Activated CD8-positive, alpha-beta T cell treated with anti-CD3 and anti-CD28 coated beads, Interleukin-2, amount 10 ng/mL, durations not matched to agents 7 days and 5 days (primary cell): Measurements from ENCODE around the gene WAS. TPM values are rescaled to one million over a fixed set of nuclear protein-coding genes. Genes with fewer than 3 reads are reported as not detected.
"Not testable (repeated sequence)": the region's sequence is repeated elsewhere in the genome, so short reads cannot be mapped to it uniquely, and the experiment has no call there.

Experiments used
- ATAC-seq: fragments of 150-1000 bp; cut with Tn5 transposase; one replicate; pipeline ENCODE4 v1.10.0; 2021; ENCODE audit warnings: moderate library complexity
- CTCF ChIA-PET: fragments of 350-600 bp; sonication (Branson Sonifier 250); formaldehyde crosslinking; loops from one replicate; lab custom pipeline; 2021; ENCODE audit warnings: antibody characterized with exemption; lab: Charles Lee
- POLR2A ChIA-PET: fragments of 350-600 bp; sonication (Branson Sonifier 250); formaldehyde crosslinking; loops from one replicate; lab custom pipeline; 2021; ENCODE audit warnings: antibody characterized with exemption; lab: Charles Lee
- DNase-seq: peaks from one replicate; pipeline ENCODE4 v3.0.0-alpha.2; 2020
- H3K27ac Mint-ChIP-seq: one replicate; pipeline ENCODE4 v1.8.0; 2021; ENCODE audit warnings: mild to moderate bottlenecking, mixed read lengths
- H3K27me3 Mint-ChIP-seq: one replicate; pipeline ENCODE4 v1.8.0; 2021; ENCODE audit warnings: low read depth, mixed read lengths
- H3K36me3 Mint-ChIP-seq: one replicate; pipeline ENCODE4 v1.8.0; 2021; ENCODE audit warnings: low read depth, mixed read lengths
- H3K4me1 Mint-ChIP-seq: one replicate; pipeline ENCODE4 v1.8.0; 2021; ENCODE audit warnings: low read depth, mixed read lengths
- H3K4me3 Mint-ChIP-seq: one replicate; pipeline ENCODE4 v1.8.0; 2021; ENCODE audit warnings: mild to moderate bottlenecking, mixed read lengths
- H3K9me3 Mint-ChIP-seq: one replicate; pipeline ENCODE4 v1.8.0; 2022; ENCODE audit warnings: mixed read lengths; ENCODE audit not compliant: insufficient read depth
- total RNA-seq, 2 experiments: library from RNA; stranded (reverse); gene quantifications; one replicate each; pipeline ENCODE4 v1.2.3, GENCODE V29; 2021

WAS gene
- total RNA-seq, 2 experiments from 2014 or later, result 134 to 164 TPM

GRCh38 chrX:48685416-48685815, 1.8 kb downstream of the WAS start:
- Mint-ChIP-seq H3K4me1 (peaks cover 55% of the 10 kb centered on the region), H3K36me3 (peaks cover 56% of the 10 kb centered on the region), H3K27ac (no peak overlapping the region), H3K9me3 (no peaks in the 10 kb centered on the region), H3K27me3 (no peaks in the 10 kb centered on the region), H3K4me3 (peak overlapping the region; percentile 91)
- DNase-seq, result no peak
- POLR2A ChIA-PET, result interaction anchor here (3.9 kb wide), 1 partner anchor 10 kb away, joined by 22 read pairs; the partner anchor contains the start of gene SUV39H1
- CTCF ChIA-PET, result no interaction called here
- ATAC-seq, result no peak

- H3K36me3 Mint-ChIP-seq, result peaks cover 65% of the 10 kb centered on the region
- POLR2A ChIA-PET, result interaction anchor here (0.9 kb wide), 1 partner anchor 74 kb away, joined by 3 read pairs; no protein-coding TSS in a partner anchor
- no peak for DNase-seq
- CTCF ChIA-PET, result no interaction called here
- H3K4me3 Mint-ChIP-seq, result no peak overlapping the region
- no peak overlapping the region for H3K27ac Mint-ChIP-seq
- no peaks in the 10 kb centered on the region for H3K27me3 Mint-ChIP-seq
- no peak for ATAC-seq
- H3K4me1 Mint-ChIP-seq, result peaks cover 36% of the 10 kb centered on the region
- H3K9me3 Mint-ChIP-seq, result no peaks in the 10 kb centered on the region
These were observed 5.0 kb downstream of the WAS start for GRCh38 chrX:48688531-48689150.

GRCh38 chrX:48689208-48689920, 5.8 kb downstream of the WAS start:
- no peaks in the 10 kb centered on the region for H3K27me3 Mint-ChIP-seq
- H3K27ac Mint-ChIP-seq, result no peak overlapping the region
- no peaks in the 10 kb centered on the region for H3K9me3 Mint-ChIP-seq
- ChIA-PET CTCF (no interaction called here), POLR2A (interaction anchor here (0.6 to 0.9 kb wide), 3 partner anchors 75 to 160 kb away, joined by 3 to 4 read pairs (median 3); no protein-coding TSS in a partner anchor)
- H3K36me3 Mint-ChIP-seq, result peaks cover 58% of the 10 kb centered on the region
- no peak overlapping the region for H3K4me3 Mint-ChIP-seq
- DNase-seq (no peak), ATAC-seq (no peak)
- peaks cover 33% of the 10 kb centered on the region for H3K4me1 Mint-ChIP-seq

- H3K27ac Mint-ChIP-seq, H3K27me3 Mint-ChIP-seq, DNase-seq, CTCF ChIA-PET, H3K4me3 Mint-ChIP-seq, H3K9me3 Mint-ChIP-seq, ATAC-seq, POLR2A ChIA-PET: not testable (repeated sequence)
- Mint-ChIP-seq H3K4me1 (peaks cover 26% of the 10 kb centered on the region), H3K36me3 (peaks cover 34% of the 10 kb centered on the region)
These were observed 8.1 kb downstream of the WAS start for GRCh38 chrX:48691746-48692145.

- ChIA-PET CTCF (no interaction called here), POLR2A (interaction anchor here (1.2 to 2.8 kb wide), 4 partner anchors 11 to 106 kb away, joined by 4 to 22 read pairs (median 6); partner anchors contain the start of genes HDAC6 and WAS)
- no peaks in the 10 kb centered on the region for H3K9me3 Mint-ChIP-seq
- H3K27ac Mint-ChIP-seq, result peak overlapping the region; percentile 97
- peak overlapping the region; percentile 83 for H3K4me3 Mint-ChIP-seq
- no peak for ATAC-seq
- H3K4me1 Mint-ChIP-seq, result peaks cover 34% of the 10 kb centered on the region
- H3K27me3 Mint-ChIP-seq, result no peaks in the 10 kb centered on the region
- peaks cover 29% of the 10 kb centered on the region for H3K36me3 Mint-ChIP-seq
- DNase-seq, result no peak
These were observed 11.4 kb downstream of the WAS start for GRCh38 chrX:48694776-48695533.

- no peak for ATAC-seq
- ChIA-PET CTCF (interaction anchor here (0.8 kb wide), 1 partner anchor 12 kb away, joined by 3 read pairs; the partner anchor contains the start of gene WAS), POLR2A (interaction anchor here (1.2 to 2.8 kb wide), 7 partner anchors 11 to 244 kb away, joined by 3 to 22 read pairs (median 6); partner anchors contain the start of genes HDAC6 and WAS)
- H3K4me1 Mint-ChIP-seq, result peaks cover 37% of the 10 kb centered on the region
- no peaks in the 10 kb centered on the region for H3K9me3 Mint-ChIP-seq
- DNase-seq, result no peak
- peak overlapping the region; percentile 97 for H3K27ac Mint-ChIP-seq
- H3K27me3 Mint-ChIP-seq, result no peaks in the 10 kb centered on the region
- peak overlapping the region; percentile 83 for H3K4me3 Mint-ChIP-seq
- H3K36me3 Mint-ChIP-seq, result peaks cover 29% of the 10 kb centered on the region
These were observed 11.9 kb downstream of the WAS start for GRCh38 chrX:48695534-48695896.

GRCh38 chrX:48695925-48696300, 12.3 kb downstream of the WAS start:
- peaks cover 41% of the 10 kb centered on the region for H3K4me1 Mint-ChIP-seq
- no peaks in the 10 kb centered on the region for H3K27me3 Mint-ChIP-seq
- H3K4me3 Mint-ChIP-seq, result peak overlapping the region; percentile 83
- POLR2A ChIA-PET, result interaction anchor here (0.6 to 2.8 kb wide), 10 partner anchors 12 to 244 kb away, joined by 3 to 22 read pairs (median 4); partner anchors contain the start of genes HDAC6 and WAS
- no peaks in the 10 kb centered on the region for H3K9me3 Mint-ChIP-seq
- DNase-seq, result no peak
- CTCF ChIA-PET, result interaction anchor here (0.8 kb wide), 1 partner anchor 12 kb away, joined by 3 read pairs; the partner anchor contains the start of gene WAS
- peaks cover 31% of the 10 kb centered on the region for H3K36me3 Mint-ChIP-seq
- H3K27ac Mint-ChIP-seq, result peak overlapping the region; percentile 97
- ATAC-seq, result no peak

GRCh38 chrX:48696301-48696908, 12.8 kb downstream of the WAS start, which contains the start of gene SUV39H1:
SUV39H1 (plus strand) TSS chrX:48696734; CDS start chrX:48696785, 51 bp downstream.
- peaks cover 27% of the 10 kb centered on the region for H3K36me3 Mint-ChIP-seq
- peak within 1 kb of the TSS; percentile 97 for H3K27ac Mint-ChIP-seq
- peaks cover 44% of the 10 kb centered on the region for H3K4me1 Mint-ChIP-seq
- POLR2A ChIA-PET, result interaction anchor here (0.6 to 2.8 kb wide), 11 partner anchors 12 to 243 kb away, joined by 3 to 22 read pairs (median 4); partner anchors contain the start of genes HDAC6 and WAS
- ATAC-seq (peak; percentile 96), DNase-seq (peak; percentile 89)
- CTCF ChIA-PET, result interaction anchor here (0.8 kb wide), 1 partner anchor 13 kb away, joined by 3 read pairs; the partner anchor contains the start of gene WAS
- H3K9me3 Mint-ChIP-seq, result no peaks in the 10 kb centered on the region
- H3K4me3 Mint-ChIP-seq, result peak within 1 kb of the TSS; percentile 83
- no peaks in the 10 kb centered on the region for H3K27me3 Mint-ChIP-seq

GRCh38 chrX:48696909-48697727, 13.5 kb downstream of the WAS start:
- peak overlapping the region; percentile 85 for H3K27ac Mint-ChIP-seq
- ATAC-seq, result peak; percentile 31
- POLR2A ChIA-PET, result interaction anchor here (0.8 to 2.8 kb wide), 9 partner anchors 13 to 243 kb away, joined by 3 to 22 read pairs (median 4); partner anchors contain the start of genes HDAC6 and WAS

GRCh38 chrX:48698306-48698705, 14.7 kb downstream of the WAS start:
- Mint-ChIP-seq H3K27me3 (no peaks in the 10 kb centered on the region), H3K27ac (peak overlapping the region; percentile 25), H3K4me1 (peaks cover 60% of the 10 kb centered on the region), H3K4me3 (peak overlapping the region; percentile 83), H3K9me3 (no peaks in the 10 kb centered on the region), H3K36me3 (peaks cover 36% of the 10 kb centered on the region)
- ATAC-seq, result no peak
- POLR2A ChIA-PET, result interaction anchor here (2.3 kb wide), 1 partner anchor 13 kb away, joined by 13 read pairs; no protein-coding TSS in a partner anchor
- DNase-seq, result no peak
- CTCF ChIA-PET, result no interaction called here

More at GRCh38 chrX:48696909-48697727, 13.5 kb downstream of the WAS start:
- CTCF ChIA-PET, result no interaction called here
- Mint-ChIP-seq H3K27me3 (no peaks in the 10 kb centered on the region), H3K9me3 (no peaks in the 10 kb centered on the region), H3K36me3 (peaks cover 26% of the 10 kb centered on the region), H3K4me3 (peak overlapping the region; percentile 83), H3K4me1 (peaks cover 50% of the 10 kb centered on the region)
- peak; percentile 71 for DNase-seq
